ENCODE results near the gene AGR2.

AGR2 gene

DNA sequence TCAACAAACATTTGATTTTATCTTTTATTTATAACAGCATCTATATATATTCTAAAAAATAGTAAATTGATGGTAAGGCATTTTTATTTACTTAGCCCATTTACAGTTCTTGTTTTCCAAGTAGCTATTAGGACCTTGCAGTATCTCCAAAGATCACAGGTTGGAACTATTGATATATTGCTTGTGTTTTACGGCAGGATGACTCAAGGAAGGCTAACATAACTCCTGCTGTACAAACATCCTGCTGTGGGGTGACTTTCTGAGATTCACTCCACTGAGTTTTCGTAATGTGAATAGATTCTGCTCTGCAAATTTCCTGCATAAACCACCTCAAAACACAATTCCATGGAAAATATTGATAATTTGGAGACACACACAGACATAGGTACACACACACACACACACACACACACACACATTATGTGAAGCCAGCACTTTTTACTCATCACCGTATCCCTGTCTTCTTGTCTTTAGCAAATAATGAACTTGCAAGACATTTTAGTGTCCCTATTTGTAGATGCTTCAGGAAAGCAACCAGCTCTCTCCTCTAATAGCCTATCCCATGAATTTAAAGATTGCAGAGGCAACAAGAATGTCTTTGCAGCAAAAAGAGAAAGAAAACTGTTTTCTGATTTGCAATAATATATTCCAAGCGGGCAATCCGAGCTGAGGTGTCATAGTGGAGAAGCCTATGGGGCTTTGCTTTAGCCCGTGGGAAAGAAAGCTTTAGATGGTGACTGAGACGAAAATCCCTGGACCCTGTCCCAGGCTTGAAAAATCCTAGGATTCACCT, 722 bp downstream of the AGR2 start:
- DNase-seq (ENCODE audit: extremely low read depth, insufficient read length) = no peak
- H3K27me3 ChIP-seq (replicated peaks; ENCODE audit: control insufficient read depth, insufficient read depth, low read length) = no peaks in the 10 kb centered on the region
- no peaks in the 10 kb centered on the region for H3K36me3 ChIP-seq (ENCODE audit: control insufficient read depth, insufficient read depth, low read length)
- TF ChIP-seq, protein P1, sequence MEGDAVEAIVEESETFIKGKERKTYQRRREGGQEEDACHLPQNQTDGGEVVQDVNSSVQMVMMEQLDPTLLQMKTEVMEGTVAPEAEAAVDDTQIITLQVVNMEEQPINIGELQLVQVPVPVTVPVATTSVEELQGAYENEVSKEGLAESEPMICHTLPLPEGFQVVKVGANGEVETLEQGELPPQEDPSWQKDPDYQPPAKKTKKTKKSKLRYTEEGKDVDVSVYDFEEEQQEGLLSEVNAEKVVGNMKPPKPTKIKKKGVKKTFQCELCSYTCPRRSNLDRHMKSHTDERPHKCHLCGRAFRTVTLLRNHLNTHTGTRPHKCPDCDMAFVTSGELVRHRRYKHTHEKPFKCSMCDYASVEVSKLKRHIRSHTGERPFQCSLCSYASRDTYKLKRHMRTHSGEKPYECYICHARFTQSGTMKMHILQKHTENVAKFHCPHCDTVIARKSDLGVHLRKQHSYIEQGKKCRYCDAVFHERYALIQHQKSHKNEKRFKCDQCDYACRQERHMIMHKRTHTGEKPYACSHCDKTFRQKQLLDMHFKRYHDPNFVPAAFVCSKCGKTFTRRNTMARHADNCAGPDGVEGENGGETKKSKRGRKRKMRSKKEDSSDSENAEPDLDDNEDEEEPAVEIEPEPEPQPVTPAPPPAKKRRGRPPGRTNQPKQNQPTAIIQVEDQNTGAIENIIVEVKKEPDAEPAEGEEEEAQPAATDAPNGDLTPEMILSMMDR (IDR thresholded peaks at IDR 0.05; ENCODE audit: insufficient read depth, low read length, poor library complexity, severe bottlenecking) = no peak
- no peak overlapping the region for H3K4me3 ChIP-seq (replicated peaks; ENCODE audit: low read depth, low read length)

DNA sequence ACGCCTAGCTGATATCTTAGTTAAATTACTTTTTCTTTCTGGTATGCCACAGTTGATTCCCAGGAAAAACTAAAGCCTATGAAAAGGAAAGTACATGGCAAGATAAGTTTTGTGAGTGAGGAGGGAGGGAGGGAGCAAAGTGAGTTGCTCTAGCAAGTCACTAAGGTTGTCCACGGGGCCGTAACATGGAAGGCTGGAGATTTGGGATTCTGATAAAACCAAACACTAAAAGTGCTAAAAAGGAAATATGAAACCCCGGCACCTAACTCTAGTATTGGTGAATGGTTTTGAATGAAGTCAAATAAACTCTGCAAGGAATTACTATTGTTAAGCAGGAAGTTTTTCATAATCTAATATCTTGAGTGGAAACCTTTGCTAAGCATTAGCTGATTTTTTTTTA, 1.7 kb downstream of the AGR2 start:
- no peaks in the 10 kb centered on the region for H3K27me3 ChIP-seq (replicated peaks; ENCODE audit: control insufficient read depth, insufficient read depth, low read length)
- no peak for DNase-seq (ENCODE audit: extremely low read depth, insufficient read length)
- H3K36me3 ChIP-seq (ENCODE audit: control insufficient read depth, insufficient read depth, low read length) = no peaks in the 10 kb centered on the region
- TF ChIP-seq, protein P1 (IDR thresholded peaks at IDR 0.05; ENCODE audit: insufficient read depth, low read length, poor library complexity, severe bottlenecking) = no peak
- H3K4me3 ChIP-seq (replicated peaks; ENCODE audit: low read depth, low read length) = no peak overlapping the region

DNA sequence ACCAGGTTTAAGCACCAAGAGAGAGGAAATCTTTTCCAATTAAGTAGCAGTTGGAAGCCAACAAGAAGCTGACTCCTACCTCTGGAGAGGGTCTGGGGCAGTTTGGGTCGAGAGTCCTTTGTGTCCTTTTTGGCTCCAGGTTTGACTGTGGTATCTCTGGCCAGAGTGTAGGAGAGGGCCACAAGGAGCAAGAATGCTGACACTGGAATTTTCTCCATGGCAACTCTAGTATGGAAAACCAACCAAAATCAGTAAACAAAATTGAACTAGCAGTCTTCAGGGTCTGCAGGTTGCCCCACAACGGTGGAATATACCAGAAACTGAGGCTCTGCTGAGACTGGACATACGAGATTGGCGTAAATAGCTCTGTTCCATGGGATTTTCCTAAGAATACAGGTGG, 3.2 kb downstream of the AGR2 start:
- DNase-seq (ENCODE audit: extremely low read depth, insufficient read length) = no peak
- TF ChIP-seq, protein P1 (IDR thresholded peaks at IDR 0.05; ENCODE audit: insufficient read depth, low read length, poor library complexity, severe bottlenecking) = no peak
- no peaks in the 10 kb centered on the region for H3K36me3 ChIP-seq (ENCODE audit: control insufficient read depth, insufficient read depth, low read length)
- no peak overlapping the region for H3K4me3 ChIP-seq (replicated peaks; ENCODE audit: low read depth, low read length)
- H3K27me3 ChIP-seq (replicated peaks; ENCODE audit: control insufficient read depth, insufficient read depth, low read length) = no peaks in the 10 kb centered on the region

DNA sequence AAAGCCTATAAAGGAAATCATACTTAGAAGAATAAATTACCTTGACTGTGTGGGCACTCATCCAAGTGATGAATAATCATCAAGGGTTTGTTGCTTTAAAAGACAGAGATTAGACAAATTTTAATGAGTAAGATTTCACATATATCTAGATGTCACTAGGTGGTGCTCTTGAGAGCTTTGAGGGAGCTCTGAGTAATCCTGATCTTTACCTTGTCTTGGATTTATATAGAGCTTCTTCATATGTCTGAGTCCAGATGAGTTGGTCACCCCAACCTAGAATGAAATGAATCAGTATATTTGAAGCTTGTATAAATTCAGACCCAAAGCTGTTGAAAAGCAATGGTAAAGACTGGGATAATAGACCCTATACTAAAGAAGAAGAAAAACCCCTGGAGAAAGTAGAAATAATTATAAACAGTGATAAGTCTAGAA, 3.7 kb downstream of the AGR2 start:
- no peak for DNase-seq (ENCODE audit: extremely low read depth, insufficient read length)
- TF ChIP-seq, protein P1 (IDR thresholded peaks at IDR 0.05; ENCODE audit: insufficient read depth, low read length, poor library complexity, severe bottlenecking) = peak; percentile 52

DNA sequence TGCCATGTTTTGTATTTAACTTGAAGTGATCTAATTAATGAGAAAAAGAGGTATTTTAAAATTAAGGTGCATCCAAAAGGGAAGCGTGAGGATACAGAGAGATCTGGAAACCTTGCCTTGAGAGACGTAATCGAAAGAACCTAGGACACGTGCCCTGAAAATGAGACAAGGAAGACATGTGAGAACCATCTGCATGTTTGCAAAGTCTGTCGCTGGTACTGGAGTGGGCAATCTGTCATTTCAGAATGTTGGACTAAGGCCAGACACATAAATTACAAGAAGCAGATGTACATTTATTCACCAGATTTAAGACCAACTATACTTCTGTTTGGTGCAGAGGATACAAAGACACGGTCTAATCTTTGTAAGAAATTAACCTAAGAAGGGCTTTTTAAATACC, 9.2 kb downstream of the AGR2 start:
- Histone ChIP-seq H3K36me3 (ENCODE audit: control insufficient read depth, insufficient read depth, low read length) (no peaks in the 10 kb centered on the region), H3K27me3 (replicated peaks; ENCODE audit: control insufficient read depth, insufficient read depth, low read length) (no peaks in the 10 kb centered on the region), H3K4me3 (replicated peaks; ENCODE audit: low read depth, low read length) (no peak overlapping the region)
- no peak for DNase-seq (ENCODE audit: extremely low read depth, insufficient read length)
- TF ChIP-seq, protein P1 (IDR thresholded peaks at IDR 0.05; ENCODE audit: insufficient read depth, low read length, poor library complexity, severe bottlenecking) = no peak

More for the DNA sequence above, 3.7 kb downstream of the AGR2 start:
- no peaks in the 10 kb centered on the region for H3K27me3 ChIP-seq (replicated peaks; ENCODE audit: control insufficient read depth, insufficient read depth, low read length)
- H3K4me3 ChIP-seq (replicated peaks; ENCODE audit: low read depth, low read length) = no peak overlapping the region
- no peaks in the 10 kb centered on the region for H3K36me3 ChIP-seq (ENCODE audit: control insufficient read depth, insufficient read depth, low read length)
